Measurements from ENCODE around the gene KCNH3.

DNA sequence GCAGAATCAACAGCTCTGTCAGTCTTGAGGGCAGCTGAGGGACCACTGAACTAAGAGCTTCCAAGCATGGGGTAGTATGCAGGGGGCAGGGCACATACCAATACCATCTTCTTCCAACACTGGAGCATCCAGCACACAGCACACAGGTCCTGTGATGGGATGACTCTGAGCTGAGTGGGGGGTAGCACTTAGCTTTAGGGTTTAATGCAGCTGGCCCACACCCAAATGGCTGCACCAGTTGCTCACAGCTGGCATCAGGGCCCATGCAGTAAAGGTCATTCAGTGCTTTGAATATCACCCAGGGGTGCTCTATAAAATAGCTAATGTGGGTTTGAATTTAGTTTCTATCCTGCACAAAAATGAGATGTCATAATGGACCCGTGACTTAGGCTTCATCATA lies 64.9 kb downstream of the KCNH3 start:
- TF ChIP-seq POU2F2 (IDR thresholded peaks at IDR 0.05; ENCODE audit: borderline replicate concordance, low read depth, low read length) (no peak), STAT1 (conservative IDR thresholded peaks at IDR 0.05) (no peak), RBBP5 (conservative IDR thresholded peaks at IDR 0.05) (no peak), ZZZ3 (IDR thresholded peaks at IDR 0.05; ENCODE audit: control insufficient read depth, insufficient read length, low read depth) (no peak), RFX5 (IDR thresholded peaks at IDR 0.05; ENCODE audit: low read depth, low read length) (no peak), TAF1 (IDR thresholded peaks at IDR 0.05; ENCODE audit: borderline replicate concordance, low read depth, low read length) (no peak), HDGF (IDR thresholded peaks at IDR 0.05) (no peak)
- TF ChIP-seq, protein P1, sequence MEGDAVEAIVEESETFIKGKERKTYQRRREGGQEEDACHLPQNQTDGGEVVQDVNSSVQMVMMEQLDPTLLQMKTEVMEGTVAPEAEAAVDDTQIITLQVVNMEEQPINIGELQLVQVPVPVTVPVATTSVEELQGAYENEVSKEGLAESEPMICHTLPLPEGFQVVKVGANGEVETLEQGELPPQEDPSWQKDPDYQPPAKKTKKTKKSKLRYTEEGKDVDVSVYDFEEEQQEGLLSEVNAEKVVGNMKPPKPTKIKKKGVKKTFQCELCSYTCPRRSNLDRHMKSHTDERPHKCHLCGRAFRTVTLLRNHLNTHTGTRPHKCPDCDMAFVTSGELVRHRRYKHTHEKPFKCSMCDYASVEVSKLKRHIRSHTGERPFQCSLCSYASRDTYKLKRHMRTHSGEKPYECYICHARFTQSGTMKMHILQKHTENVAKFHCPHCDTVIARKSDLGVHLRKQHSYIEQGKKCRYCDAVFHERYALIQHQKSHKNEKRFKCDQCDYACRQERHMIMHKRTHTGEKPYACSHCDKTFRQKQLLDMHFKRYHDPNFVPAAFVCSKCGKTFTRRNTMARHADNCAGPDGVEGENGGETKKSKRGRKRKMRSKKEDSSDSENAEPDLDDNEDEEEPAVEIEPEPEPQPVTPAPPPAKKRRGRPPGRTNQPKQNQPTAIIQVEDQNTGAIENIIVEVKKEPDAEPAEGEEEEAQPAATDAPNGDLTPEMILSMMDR (IDR thresholded peaks at IDR 0.05 in 2 of 3, conservative IDR thresholded peaks at IDR 0.05 in 1 of 3; ENCODE audit: control insufficient read depth in 2 of 3, extremely low read depth in 1 of 3, insufficient read depth in 1 of 3, low read depth in 3 of 3, low read length in 3 of 3) = no peak
